Endothelial cell of umbilical vein (primary cell): Measurements from ENCODE around the gene PFKP. TPM values are rescaled to one million over a fixed set of nuclear protein-coding genes. Genes with fewer than 3 reads are reported as not detected.

Experiments used
- BruUV-seq: library from RNA; stranded (reverse); fragments of 400-500 nt; replicated peaks from 2 replicates; lab custom pipeline; 2021; lab: Mats Ljungman, UMichigan
- CTCF ChIA-PET: fragments of 300-600, 350-600 bp; sonication (Branson Sonifier 250); formaldehyde crosslinking; loops from one replicate; lab custom pipeline; 2021; ENCODE audit warnings: antibody characterized with exemption, inconsistent platforms; lab: Charles Lee
- POLR2A ChIA-PET: fragments of 300-600, 350-600 bp; sonication (Branson Sonifier 250); formaldehyde crosslinking; loops from one replicate; lab custom pipeline; 2021; ENCODE audit warnings: antibody characterized with exemption, inconsistent platforms; lab: Charles Lee
- DNase-seq: peaks from one replicate; pipeline ENCODE4 v3.0.0-alpha.2; 2011; ENCODE audit warnings: low read depth, low spot score
- FAIRE-seq: peaks from 2 replicates; lab custom pipeline; 2011; peaks lifted over from hg19 to GRCh38; lab: Jason Lieb, UNC
- H2AFZ ChIP-seq: 2 replicates; pipeline ENCODE4 v1.6.0; 2012; ENCODE audit warnings: low read depth, low read length, control low read depth, inconsistent platforms
- H3K27ac ChIP-seq: 2 replicates; pipeline ENCODE4 v1.5.1; 2011; ENCODE audit warnings: low read depth, mild to moderate bottlenecking, control low read depth, low read length, moderate library complexity; ENCODE audit not compliant: insufficient read depth
- H3K27me3 ChIP-seq, 2 experiments: 2 replicates each; pipeline versions ENCODE4 v1.6.0 to v1.6.1; 2011; ENCODE audit warnings: low read length in 2 of 2, mixed read lengths in 1 of 2; ENCODE audit not compliant: control insufficient read depth in 2 of 2, insufficient read depth in 2 of 2
- H3K36me3 ChIP-seq, 2 experiments: 2 replicates in 1 of 2; 3 replicates in 1 of 2; pipeline ENCODE4 v1.5.1; 2011; ENCODE audit warnings: low read length in 2 of 2, mild to moderate bottlenecking in 1 of 2, moderate library complexity in 1 of 2; ENCODE audit not compliant: control insufficient read depth in 2 of 2, insufficient read depth in 2 of 2; ENCODE audit errors: extremely low read depth in 1 of 2
- H3K4me1 ChIP-seq: 3 replicates; pipeline ENCODE4 v1.5.1; 2011; ENCODE audit warnings: mild to moderate bottlenecking, low read length; ENCODE audit not compliant: control insufficient read depth, insufficient read depth; ENCODE audit errors: extremely low read depth
- H3K4me2 ChIP-seq: 2 replicates; pipeline ENCODE4 v1.6.1; 2011; ENCODE audit warnings: low read length, control low read depth, mixed read lengths; ENCODE audit not compliant: insufficient read depth
- H3K4me3 ChIP-seq, 3 experiments: fragments of 200-600 bp in 1 of 3; sonication (generic), shearing (Covaris generic) in 1 of 3; replicated peaks in 1 of 3; 2 replicates each; pipeline ENCODE4 v1.5.1; 2011 to 2016; ENCODE audit warnings: control low read depth in 3 of 3, low read length in 3 of 3, mild to moderate bottlenecking in 2 of 3, inconsistent platforms in 1 of 3, low read depth in 1 of 3, moderate library complexity in 1 of 3; ENCODE audit not compliant: insufficient read depth in 1 of 3
- H3K79me2 ChIP-seq: 2 replicates; pipeline ENCODE4 v1.6.0; 2012; ENCODE audit warnings: low read length, inconsistent platforms; ENCODE audit not compliant: control insufficient read depth, insufficient read depth
- H3K9ac ChIP-seq: replicated peaks from 2 replicates; pipeline ENCODE3; 2011; ENCODE audit warnings: low read length, control low read depth; ENCODE audit not compliant: insufficient read depth; ENCODE audit errors: extremely low read depth
- H3K9me1 ChIP-seq: replicated peaks from 3 replicates; pipeline ENCODE4 v1.6.0; 2011; ENCODE audit warnings: mild to moderate bottlenecking, low read length; ENCODE audit not compliant: control insufficient read depth, insufficient read depth; ENCODE audit errors: extremely low read depth
- H3K9me3 ChIP-seq: replicated peaks from 2 replicates; pipeline ENCODE4 v1.5.1; 2012; ENCODE audit warnings: low read length, inconsistent platforms; ENCODE audit not compliant: control insufficient read depth, insufficient read depth
- H4K20me1 ChIP-seq: replicated peaks from 2 replicates; pipeline ENCODE3; 2011; ENCODE audit warnings: mild to moderate bottlenecking, low read length; ENCODE audit not compliant: control insufficient read depth, insufficient read depth; ENCODE audit errors: extremely low read depth
- EZH2 ChIP-seq: IDR thresholded peaks from 2 replicates; pipeline ENCODE4 v1.6.1; 2012; ENCODE audit warnings: borderline replicate concordance, low read depth, mild to moderate bottlenecking, moderate library complexity, low read length, inconsistent platforms; ENCODE audit not compliant: severe bottlenecking
- FOS ChIP-seq: IDR thresholded peaks from 2 replicates; pipeline ENCODE4 v1.6.1; 2011; ENCODE audit warnings: mild to moderate bottlenecking, low read length, moderate library complexity, borderline replicate concordance; ENCODE audit not compliant: insufficient read depth
- GATA2 ChIP-seq: IDR thresholded peaks from 2 replicates; pipeline ENCODE4 v1.7.0; 2011; ENCODE audit warnings: low read depth, mild to moderate bottlenecking, moderate library complexity, mixed read lengths, low read length; ENCODE audit not compliant: insufficient read length, insufficient read depth
- JUN ChIP-seq: IDR thresholded peaks from 2 replicates; pipeline ENCODE4 v1.6.1; 2011; ENCODE audit warnings: borderline replicate concordance, low read depth; ENCODE audit not compliant: insufficient read length, insufficient read depth
- MYC ChIP-seq: IDR thresholded peaks from one replicate; pipeline ENCODE4 v1.6.1; 2011; ENCODE audit warnings: mild to moderate bottlenecking, low read depth, low read length
- POLR2A ChIP-seq: IDR thresholded peaks from 2 replicates; pipeline ENCODE4 v1.6.1; 2012; ENCODE audit warnings: low read depth, mild to moderate bottlenecking, control low read depth, low read length
- POLR2AphosphoS5 ChIP-seq: IDR thresholded peaks from 2 replicates; pipeline ENCODE4 v1.6.1; 2012; ENCODE audit warnings: low read depth, mild to moderate bottlenecking, control low read depth, low read length, moderate library complexity; ENCODE audit not compliant: insufficient read depth
- dilution Hi-C: fragments of 300-500 bp; cut with MboI; formaldehyde crosslinking; loops from one replicate; pipeline ENCODE4 v1.15.0; 2019; ENCODE audit warnings: low sequenced_read_pairs; ENCODE audit not compliant: extremely low pct_ligation_motif_present
- intact Hi-C: fragments of 100-400 bp; cut with micrococcal nuclease; formaldehyde crosslinking; loops from one replicate; pipeline ENCODE4 v1.10.0; 2022
- polyA plus RNA-seq, 4 experiments: library from polyadenylated mRNA; depleted of rRNA in 3 of 4; stranded (reverse) in 3 of 4; unstranded in 1 of 4; fragments of >200 nt; gene quantifications; 2 replicates each; pipeline versions ENCODE4 v1.2.1 to v1.2.3, GENCODE V29; 2011 to 2012; ENCODE audit warnings: missing spikeins in 1 of 4
- total RNA-seq: library from RNA; stranded (reverse); gene quantifications from 2 replicates; pipeline ENCODE4 v1.2.3, GENCODE V29; 2021
- TF ChIP-seq, protein P1 (sequence below): IDR thresholded peaks from 2 replicates; pipeline ENCODE4 v1.6.1; 2011; ENCODE audit not compliant: insufficient read depth, insufficient read length
- TF ChIP-seq, protein P2 (sequence below), 2 donors: IDR thresholded peaks; 1 replicate in 1 of 2; 2 replicates in 1 of 2; pipeline ENCODE4 v1.5.1; 2011; ENCODE audit warnings: low read length in 2 of 2, mild to moderate bottlenecking in 2 of 2, moderate library complexity in 2 of 2, control low read depth in 1 of 2, inconsistent platforms in 1 of 2, low read depth in 1 of 2; ENCODE audit not compliant: insufficient read depth in 1 of 2; ENCODE audit errors: extremely low read depth in 1 of 2

PFKP gene
- total and polyA plus RNA-seq, 2 donors (not counting 3 experiments of a cell fraction or from before 2014, with no cell fraction given): 185 to 359 TPM

DNA sequence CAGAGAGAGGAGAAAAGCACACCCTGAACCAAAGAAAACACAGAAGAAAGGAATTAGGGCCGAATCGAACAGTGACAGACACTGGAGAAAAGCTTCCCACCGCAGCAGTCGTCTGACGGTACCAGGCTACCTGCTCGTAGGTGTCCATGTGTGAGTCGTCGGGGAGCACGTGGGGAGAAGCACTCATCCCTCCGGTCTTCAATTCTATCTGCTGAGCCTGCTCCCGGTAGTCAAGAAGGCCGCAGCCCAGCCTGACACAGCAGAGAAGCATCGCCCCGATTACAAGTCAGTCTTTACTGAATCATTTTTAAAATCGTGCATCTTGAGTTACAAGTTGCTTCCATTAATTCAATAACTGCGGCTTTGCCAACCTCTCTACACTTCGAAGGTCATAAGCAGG lies 80.7 kb downstream of the PFKP start:
- CTCF ChIA-PET: no interaction called here

DNA sequence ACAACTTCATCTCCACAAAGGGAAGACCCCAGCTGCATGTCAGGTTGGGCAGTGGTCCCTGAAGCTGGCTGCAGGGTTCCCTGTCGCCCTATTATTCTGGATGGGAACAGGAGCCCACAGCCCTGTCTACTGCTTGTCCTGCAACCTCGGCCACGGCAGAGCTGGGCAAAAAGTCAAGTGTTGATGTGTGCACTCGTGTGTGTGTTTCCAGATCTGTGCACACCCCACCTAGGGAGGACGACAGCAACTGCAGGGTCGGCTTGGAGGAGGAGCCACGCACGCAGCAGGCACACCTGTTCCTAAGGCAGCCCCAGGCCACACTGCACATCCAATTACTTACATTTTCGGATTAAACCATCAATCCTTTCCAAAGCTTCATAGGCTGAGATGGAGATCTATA lies 81.6 kb downstream of the PFKP start:
- no peak overlapping the region for H3K9ac ChIP-seq
- BruUV-seq: no TSS peak
- no peak for FAIRE-seq
- H3K9me1 ChIP-seq: no peaks in the 10 kb centered on the region
- TF ChIP-seq FOS (no peak), EZH2 (no peak), POLR2AphosphoS5 (no peak), POLR2A (no peak), MYC (no peak), GATA2 (no peak), JUN (no peak)
- TF ChIP-seq, protein P1, sequence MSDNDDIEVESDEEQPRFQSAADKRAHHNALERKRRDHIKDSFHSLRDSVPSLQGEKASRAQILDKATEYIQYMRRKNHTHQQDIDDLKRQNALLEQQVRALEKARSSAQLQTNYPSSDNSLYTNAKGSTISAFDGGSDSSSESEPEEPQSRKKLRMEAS: no peak
- TF ChIP-seq, protein P2, sequence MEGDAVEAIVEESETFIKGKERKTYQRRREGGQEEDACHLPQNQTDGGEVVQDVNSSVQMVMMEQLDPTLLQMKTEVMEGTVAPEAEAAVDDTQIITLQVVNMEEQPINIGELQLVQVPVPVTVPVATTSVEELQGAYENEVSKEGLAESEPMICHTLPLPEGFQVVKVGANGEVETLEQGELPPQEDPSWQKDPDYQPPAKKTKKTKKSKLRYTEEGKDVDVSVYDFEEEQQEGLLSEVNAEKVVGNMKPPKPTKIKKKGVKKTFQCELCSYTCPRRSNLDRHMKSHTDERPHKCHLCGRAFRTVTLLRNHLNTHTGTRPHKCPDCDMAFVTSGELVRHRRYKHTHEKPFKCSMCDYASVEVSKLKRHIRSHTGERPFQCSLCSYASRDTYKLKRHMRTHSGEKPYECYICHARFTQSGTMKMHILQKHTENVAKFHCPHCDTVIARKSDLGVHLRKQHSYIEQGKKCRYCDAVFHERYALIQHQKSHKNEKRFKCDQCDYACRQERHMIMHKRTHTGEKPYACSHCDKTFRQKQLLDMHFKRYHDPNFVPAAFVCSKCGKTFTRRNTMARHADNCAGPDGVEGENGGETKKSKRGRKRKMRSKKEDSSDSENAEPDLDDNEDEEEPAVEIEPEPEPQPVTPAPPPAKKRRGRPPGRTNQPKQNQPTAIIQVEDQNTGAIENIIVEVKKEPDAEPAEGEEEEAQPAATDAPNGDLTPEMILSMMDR (IDR thresholded peaks at IDR 0.05; ENCODE audit: extremely low read depth in 1 of 2, insufficient read depth in 1 of 2, low read depth in 1 of 2, low read length in 2 of 2): no peak
- no peak overlapping the region for H3K4me2 ChIP-seq
- H3K4me3 ChIP-seq: no peak overlapping the region
- ChIA-PET CTCF (no interaction called here), POLR2A (no interaction called here)
- dilution Hi-C loops (no loop called here), intact Hi-C loops (no loop called here)
- no peak for DNase-seq
- no peaks in the 10 kb centered on the region for H3K9me3 ChIP-seq
- H3K27me3 ChIP-seq: no peaks in the 10 kb centered on the region
- H2AFZ ChIP-seq: no peak overlapping the region
- H3K4me1 ChIP-seq: no peaks in the 10 kb centered on the region
- H3K36me3 ChIP-seq: peaks cover 31 to 54% of the 10 kb centered on the region in 2 experiments
- H3K27ac ChIP-seq: no peak overlapping the region
- H3K79me2 ChIP-seq: no peaks in the 10 kb centered on the region
- H4K20me1 ChIP-seq: no peaks in the 10 kb centered on the region

More for the DNA sequence above, 80.7 kb downstream of the PFKP start:
- Histone ChIP-seq H3K9me1 (no peaks in the 10 kb centered on the region), H3K36me3 (peaks cover 41 to 61% of the 10 kb centered on the region in 2 experiments), H3K79me2 (no peaks in the 10 kb centered on the region), H3K9ac (no peak overlapping the region), H3K4me3 (no peak overlapping the region), H2AFZ (no peak overlapping the region), H3K4me2 (no peak overlapping the region), H3K9me3 (no peaks in the 10 kb centered on the region), H3K4me1 (no peaks in the 10 kb centered on the region), H3K27ac (no peak overlapping the region), H4K20me1 (no peaks in the 10 kb centered on the region), H3K27me3 (no peaks in the 10 kb centered on the region)
- dilution Hi-C loops: no loop called here
- POLR2A ChIA-PET: no interaction called here
- no peak for DNase-seq
- intact Hi-C loops: no loop called here
- BruUV-seq: no TSS peak
- FAIRE-seq: no peak
- TF ChIP-seq POLR2AphosphoS5: no peak
